Activated naive CD8-positive, alpha-beta T cell treated with anti-CD3 and anti-CD28 coated beads, Interleukin-2, amount 50 U/mL, for 24 hours (primary cell): ENCODE results near the gene NTSR2.

Source experiments
- ATAC-seq: fragments of 150-1000 bp; cut with Tn5 transposase; one replicate; pipeline ENCODE4 v1.10.0; 2021
- DNase-seq: peaks from one replicate; pipeline ENCODE4 v3.0.0; 2021
- H3K27ac Mint-ChIP-seq: one replicate; pipeline ENCODE4 v1.8.0; 2021; ENCODE audit warnings: mild to moderate bottlenecking, mixed read lengths
- H3K27me3 Mint-ChIP-seq: one replicate; pipeline ENCODE4 v1.8.0; 2021; ENCODE audit warnings: mixed read lengths
- H3K36me3 Mint-ChIP-seq: one replicate; pipeline ENCODE4 v1.8.0; 2021; ENCODE audit warnings: low read depth, mixed read lengths
- H3K4me1 Mint-ChIP-seq: one replicate; pipeline ENCODE4 v1.8.0; 2021; ENCODE audit warnings: mixed read lengths
- H3K4me3 Mint-ChIP-seq: one replicate; pipeline ENCODE4 v1.8.0; 2021; ENCODE audit warnings: mild to moderate bottlenecking, moderate library complexity, mixed read lengths
- H3K9me3 Mint-ChIP-seq: one replicate; pipeline ENCODE4 v1.8.0; 2021; ENCODE audit warnings: mixed read lengths

Gene NTSR2

GRCh38 chr2:11691076-11691660 lies 21.2 kb upstream of the NTSR2 start:
- DNase-seq: no peak
- no peak overlapping the region for H3K27ac Mint-ChIP-seq

DNA sequence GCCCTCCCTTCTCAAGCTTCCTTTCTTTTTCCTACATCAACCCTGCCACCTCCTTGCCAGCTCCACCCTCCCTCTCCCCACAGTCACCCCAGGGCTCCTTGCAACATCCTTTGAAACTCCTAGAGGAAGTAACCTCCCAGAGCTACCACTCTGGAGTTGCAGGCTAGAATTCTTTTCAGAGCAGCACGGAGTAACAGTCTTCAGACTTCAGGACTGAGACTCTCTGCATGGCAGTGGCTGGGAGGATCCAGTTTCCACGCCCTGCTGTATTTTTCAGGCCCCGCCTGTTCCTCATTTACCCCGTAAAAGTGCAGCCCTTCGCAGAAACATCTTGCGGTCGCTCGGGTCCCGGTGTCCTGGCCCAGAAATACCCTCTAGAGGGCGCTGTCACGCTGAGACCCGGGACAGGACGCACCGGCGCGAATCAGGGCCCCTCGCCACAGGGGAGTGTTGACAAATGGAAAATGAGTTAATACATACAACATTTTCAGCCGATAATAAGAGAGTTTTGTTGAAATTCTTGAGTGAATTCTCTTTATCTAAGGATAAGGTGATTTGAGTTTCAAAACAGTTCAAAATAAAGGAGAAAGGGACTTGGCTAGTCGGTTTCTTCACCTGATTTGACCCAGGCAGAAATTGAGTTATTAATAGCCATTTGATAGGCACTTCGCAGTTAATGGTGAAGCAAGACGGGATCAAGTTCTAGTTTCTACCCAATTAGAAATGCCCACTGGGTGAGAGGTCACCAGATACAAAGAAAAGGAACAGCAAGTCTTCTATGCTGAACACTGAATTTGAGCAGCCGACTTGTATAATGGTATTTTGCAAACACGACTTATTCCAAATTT lies 18.5 kb upstream of the NTSR2 start:
- DNase-seq: peak; percentile 91
- no peaks in the 10 kb centered on the region for H3K9me3 Mint-ChIP-seq
- peak overlapping the region; percentile 56 for H3K4me3 Mint-ChIP-seq
- ATAC-seq: peak; percentile 95
- H3K36me3 Mint-ChIP-seq: no peaks in the 10 kb centered on the region
- no peak overlapping the region for H3K27ac Mint-ChIP-seq
- peaks cover 10% of the 10 kb centered on the region for H3K4me1 Mint-ChIP-seq
- peaks cover 15% of the 10 kb centered on the region for H3K27me3 Mint-ChIP-seq

More at GRCh38 chr2:11691076-11691660, 21.2 kb upstream of the NTSR2 start:
- no peak for ATAC-seq
- H3K9me3 Mint-ChIP-seq: no peaks in the 10 kb centered on the region
- peaks cover 8% of the 10 kb centered on the region for H3K27me3 Mint-ChIP-seq
- H3K4me3 Mint-ChIP-seq: no peak overlapping the region
- peaks cover 15% of the 10 kb centered on the region for H3K4me1 Mint-ChIP-seq
- no peaks in the 10 kb centered on the region for H3K36me3 Mint-ChIP-seq

DNA sequence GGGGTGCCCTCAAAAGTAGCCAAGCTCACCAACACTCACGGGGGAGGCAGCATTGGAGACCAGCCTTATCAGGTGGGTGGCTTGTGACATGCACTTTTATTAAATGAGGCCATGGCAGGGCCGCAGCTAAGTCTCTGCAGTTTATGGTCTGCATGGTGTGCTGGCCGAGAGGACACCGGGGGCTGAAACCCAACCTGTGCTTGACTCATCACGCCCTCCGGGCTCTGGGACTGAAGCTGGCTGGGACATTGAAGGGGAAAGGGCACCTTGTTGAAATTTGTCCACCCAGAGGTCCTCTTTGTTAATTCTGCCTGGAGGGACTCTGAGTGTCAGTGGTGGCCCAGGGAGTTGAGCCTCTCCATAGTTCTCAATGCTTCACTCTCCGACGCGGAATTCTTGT lies 17.7 kb upstream of the NTSR2 start:
- H3K27ac Mint-ChIP-seq: no peak overlapping the region
- no peaks in the 10 kb centered on the region for H3K9me3 Mint-ChIP-seq
- H3K4me1 Mint-ChIP-seq: peaks cover 9% of the 10 kb centered on the region
- peaks cover 18% of the 10 kb centered on the region for H3K27me3 Mint-ChIP-seq
- H3K36me3 Mint-ChIP-seq: no peaks in the 10 kb centered on the region
- ATAC-seq (no peak), DNase-seq (no peak)
- H3K4me3 Mint-ChIP-seq: peak overlapping the region; percentile 56

DNA sequence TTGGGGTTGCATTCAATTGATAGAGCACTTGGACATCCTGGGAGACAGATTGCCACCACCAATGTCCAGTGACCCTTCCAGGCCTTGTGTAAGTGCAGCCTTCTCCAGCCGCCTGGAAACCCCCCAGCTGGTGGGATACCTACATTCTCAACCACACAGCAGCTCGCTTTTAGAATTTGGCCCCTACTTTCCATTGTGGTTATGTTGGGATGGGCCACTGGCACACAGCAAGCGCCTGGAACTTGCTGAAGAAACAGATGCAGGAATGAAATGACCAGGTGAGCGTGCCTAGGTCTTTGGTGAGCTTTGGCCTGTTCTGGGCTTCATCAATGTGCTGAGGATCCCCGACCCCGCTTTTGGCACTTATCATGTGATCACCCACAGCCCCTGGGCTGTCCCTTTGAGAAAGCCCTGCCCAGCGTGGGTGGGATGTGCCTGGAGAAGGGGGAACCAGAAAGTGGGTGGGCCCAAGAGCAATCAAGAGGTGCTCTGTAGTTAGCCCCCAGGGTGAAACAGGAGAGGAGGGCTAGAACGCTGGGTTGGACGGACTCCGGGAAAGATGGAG lies 16.0 kb upstream of the NTSR2 start:
- H3K27ac Mint-ChIP-seq: no peak overlapping the region
- peaks cover 19% of the 10 kb centered on the region for H3K27me3 Mint-ChIP-seq
- H3K4me1 Mint-ChIP-seq: peaks cover 9% of the 10 kb centered on the region
- ATAC-seq (no peak), DNase-seq (no peak)
- H3K9me3 Mint-ChIP-seq: no peaks in the 10 kb centered on the region
- H3K36me3 Mint-ChIP-seq: no peaks in the 10 kb centered on the region
- no peak overlapping the region for H3K4me3 Mint-ChIP-seq

- Mint-ChIP-seq H3K27me3 (peaks cover 19% of the 10 kb centered on the region), H3K9me3 (no peaks in the 10 kb centered on the region)
These were observed 15.0 kb upstream of the NTSR2 start for GRCh38 chr2:11684894-11685460.

DNA sequence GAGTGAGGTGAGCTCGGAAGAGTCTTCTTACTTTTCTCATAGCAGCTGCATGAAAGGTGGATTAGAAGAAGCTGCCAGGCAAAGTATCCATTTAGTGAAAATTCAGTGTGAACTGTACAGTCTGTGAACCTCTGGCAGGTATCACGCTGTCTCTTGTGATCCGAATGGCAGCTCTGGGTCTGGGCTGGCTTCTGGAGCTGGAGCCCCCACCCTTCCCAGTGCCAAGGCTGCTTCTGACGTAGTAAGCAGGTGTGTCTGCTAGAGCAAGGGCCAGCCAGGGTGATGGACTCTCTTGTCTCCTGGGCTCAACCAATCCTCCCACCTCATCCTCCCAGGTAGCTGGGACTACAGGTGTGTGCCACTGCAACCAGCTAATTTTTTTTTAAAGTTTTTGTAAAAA lies 14.0 kb upstream of the NTSR2 start:
- H3K4me1 Mint-ChIP-seq: peaks cover 9% of the 10 kb centered on the region
- no peak overlapping the region for H3K4me3 Mint-ChIP-seq
- H3K9me3 Mint-ChIP-seq: no peaks in the 10 kb centered on the region
- H3K36me3 Mint-ChIP-seq: no peaks in the 10 kb centered on the region
- no peak for ATAC-seq
- no peak overlapping the region for H3K27ac Mint-ChIP-seq
- no peak for DNase-seq
- H3K27me3 Mint-ChIP-seq: peaks cover 21% of the 10 kb centered on the region

More at GRCh38 chr2:11684894-11685460, 15.0 kb upstream of the NTSR2 start:
- Mint-ChIP-seq H3K36me3 (no peaks in the 10 kb centered on the region), H3K4me3 (no peak overlapping the region), H3K4me1 (peaks cover 9% of the 10 kb centered on the region), H3K27ac (no peak overlapping the region)
- DNase-seq: no peak
- no peak for ATAC-seq

DNA sequence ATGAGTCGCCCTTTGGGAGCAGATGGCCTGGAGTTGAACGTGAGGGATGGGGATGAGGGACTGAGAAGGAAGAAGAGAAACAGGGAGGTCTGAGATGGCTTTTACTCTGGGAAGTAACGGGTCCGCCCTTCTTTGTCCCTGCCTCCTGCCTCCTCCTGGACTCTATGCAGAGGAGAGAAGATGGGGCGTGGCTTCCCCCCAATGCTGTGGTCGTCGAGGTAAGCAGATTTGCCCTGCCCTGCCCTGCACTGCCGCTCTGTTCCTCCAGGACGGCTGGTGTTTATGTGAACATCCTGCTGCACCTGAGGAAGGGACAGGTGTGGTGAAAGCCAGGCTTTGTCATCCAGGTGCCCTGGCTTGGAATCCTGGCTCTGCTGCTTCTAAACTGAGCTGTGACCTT lies 13.5 kb upstream of the NTSR2 start:
- H3K4me3 Mint-ChIP-seq: no peak overlapping the region
- peaks cover 26% of the 10 kb centered on the region for H3K27me3 Mint-ChIP-seq
- ATAC-seq (no peak), DNase-seq (no peak)
- H3K36me3 Mint-ChIP-seq: no peaks in the 10 kb centered on the region
- no peak overlapping the region for H3K27ac Mint-ChIP-seq
- peaks cover 6% of the 10 kb centered on the region for H3K4me1 Mint-ChIP-seq
- no peaks in the 10 kb centered on the region for H3K9me3 Mint-ChIP-seq

- Mint-ChIP-seq H3K9me3 (no peaks in the 10 kb centered on the region), H3K27me3 (peaks cover 33% of the 10 kb centered on the region), H3K4me3 (no peak overlapping the region), H3K36me3 (no peaks in the 10 kb centered on the region), H3K4me1 (no peaks in the 10 kb centered on the region), H3K27ac (no peak overlapping the region)
- ATAC-seq (no peak), DNase-seq (no peak)
These were observed 12.6 kb upstream of the NTSR2 start for GRCh38 chr2:11682590-11682915.

DNA sequence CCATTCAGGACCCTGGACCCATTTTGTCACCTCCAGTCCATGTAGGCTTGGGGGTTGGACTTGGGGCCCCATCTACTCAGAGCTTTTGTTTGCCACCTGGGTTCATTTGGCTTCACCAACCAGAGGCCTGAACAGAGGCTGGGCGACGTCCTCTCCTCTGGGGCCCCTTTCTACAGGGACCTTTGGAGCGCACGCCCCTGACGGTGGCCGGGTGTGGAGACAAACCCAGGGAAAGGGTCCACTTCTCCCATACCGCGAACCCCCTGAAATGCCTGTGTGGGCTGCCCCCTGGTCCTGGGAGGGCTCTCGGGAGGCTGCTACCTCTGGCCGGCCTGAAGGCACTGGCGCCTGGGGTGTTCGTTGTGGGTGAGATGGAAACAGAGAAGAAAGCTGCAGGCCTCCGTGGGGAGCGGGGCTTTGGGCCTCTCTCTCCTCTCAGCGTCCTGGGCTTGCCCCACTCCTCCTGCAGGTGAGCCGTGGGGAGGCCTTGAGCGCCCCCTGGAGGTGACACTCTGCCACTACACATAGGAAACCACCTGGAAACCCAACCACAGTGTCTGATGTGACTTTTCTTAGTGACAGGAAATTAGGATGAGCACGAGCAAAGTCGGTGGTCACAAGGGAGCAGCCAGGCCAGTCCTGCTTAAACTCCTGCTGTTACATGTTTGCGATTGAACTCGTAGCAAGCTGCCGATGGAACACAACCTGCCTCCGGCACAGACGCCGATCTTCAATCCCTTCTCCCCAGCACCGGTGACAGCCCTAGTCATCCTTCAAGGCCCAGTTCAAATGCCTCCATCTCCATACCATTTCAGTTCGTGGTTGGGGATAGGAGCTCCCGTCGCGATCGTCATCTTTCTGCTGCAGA lies 12.0 kb upstream of the NTSR2 start:
- Mint-ChIP-seq H3K36me3 (no peaks in the 10 kb centered on the region), H3K4me3 (no peak overlapping the region), H3K27me3 (peaks cover 30% of the 10 kb centered on the region), H3K27ac (no peak overlapping the region), H3K9me3 (no peaks in the 10 kb centered on the region), H3K4me1 (no peaks in the 10 kb centered on the region)
- ATAC-seq (peak; percentile 79), DNase-seq (peak; percentile 68)

DNA sequence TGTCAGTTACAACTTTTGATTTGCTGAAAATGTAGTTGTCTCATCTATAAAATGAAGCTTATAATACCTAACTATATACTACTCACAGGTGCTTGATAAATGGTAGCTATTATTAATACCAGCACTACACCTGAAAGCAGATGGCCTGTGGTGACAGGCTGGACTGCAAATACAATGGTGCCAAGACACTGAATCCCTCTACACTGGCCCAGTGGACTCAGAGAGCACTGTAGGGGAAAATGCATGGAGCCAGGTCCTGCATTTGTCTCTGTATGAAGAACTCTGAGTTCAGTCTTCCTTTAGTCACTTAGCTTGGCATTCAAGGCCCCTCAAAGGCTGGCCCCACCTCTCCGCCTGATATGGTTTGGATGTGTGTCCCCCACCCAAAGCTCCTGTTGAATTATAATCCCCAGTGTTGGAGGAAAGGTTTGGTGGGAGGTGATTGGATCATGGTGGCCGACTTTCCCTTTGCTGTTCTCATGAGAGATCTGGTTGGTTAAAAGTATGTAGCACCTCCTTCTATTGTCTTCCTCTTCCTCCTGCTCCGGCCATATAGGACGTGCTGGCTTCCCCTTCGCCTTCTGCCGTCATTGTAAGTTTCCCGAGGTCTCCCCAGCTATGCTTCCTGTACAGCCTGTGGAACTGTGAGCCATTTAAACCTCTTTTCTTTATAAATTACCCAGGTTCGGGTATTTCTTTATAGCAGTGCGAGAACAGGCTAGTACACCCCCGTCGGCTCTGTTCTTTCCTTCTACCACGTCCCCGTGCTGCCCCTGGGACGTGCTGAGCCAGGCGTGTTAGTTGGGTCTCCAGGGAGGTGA lies 11.1 kb upstream of the NTSR2 start:
- H3K4me1 Mint-ChIP-seq: no peaks in the 10 kb centered on the region
- no peak for DNase-seq
- H3K36me3 Mint-ChIP-seq: no peaks in the 10 kb centered on the region
- H3K4me3 Mint-ChIP-seq: no peak overlapping the region
- no peak for ATAC-seq
- H3K27ac Mint-ChIP-seq: no peak overlapping the region
- no peaks in the 10 kb centered on the region for H3K9me3 Mint-ChIP-seq
- peaks cover 37% of the 10 kb centered on the region for H3K27me3 Mint-ChIP-seq

DNA sequence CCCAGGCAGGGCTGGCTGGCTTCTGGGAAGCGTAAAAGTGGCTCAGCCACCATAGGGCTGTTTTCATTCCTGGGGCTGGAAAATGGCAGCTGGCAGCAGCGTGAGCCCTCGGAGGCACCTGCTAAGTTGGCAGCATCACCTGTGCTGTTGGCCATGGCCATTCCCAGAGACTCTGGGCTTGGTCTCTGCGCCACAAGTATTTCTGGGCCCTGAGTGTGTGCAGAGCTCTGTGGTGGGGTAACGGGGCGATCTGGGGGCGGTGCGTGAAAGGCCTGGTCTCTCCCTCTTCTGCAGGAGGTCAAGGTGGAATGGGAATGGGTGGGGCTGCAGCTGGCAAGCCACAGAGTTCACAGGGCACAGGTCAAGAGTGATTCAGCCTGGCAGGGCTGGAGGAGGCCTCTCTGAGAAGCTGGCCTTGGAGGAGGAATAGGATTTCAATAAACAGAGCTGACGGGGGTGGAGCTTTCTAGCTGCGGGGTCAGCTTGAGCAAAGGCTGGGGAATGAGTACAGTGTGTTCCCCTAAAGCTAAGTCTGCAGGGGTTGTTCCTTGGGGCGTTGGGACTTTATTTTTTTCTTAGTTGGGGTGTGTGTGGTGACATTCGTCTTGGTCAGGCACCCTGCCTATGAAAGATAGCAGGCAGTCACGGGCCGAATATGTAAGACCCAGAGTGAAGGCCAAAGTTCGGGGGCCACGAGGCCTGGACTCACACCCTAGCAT lies 10.3 kb upstream of the NTSR2 start:
- no peak for DNase-seq
- Mint-ChIP-seq H3K27ac (no peak overlapping the region), H3K4me3 (no peak overlapping the region), H3K9me3 (no peaks in the 10 kb centered on the region), H3K4me1 (no peaks in the 10 kb centered on the region), H3K36me3 (no peaks in the 10 kb centered on the region), H3K27me3 (peaks cover 38% of the 10 kb centered on the region)
- no peak for ATAC-seq

GRCh38 chr2:11679486-11680181 lies 9.6 kb upstream of the NTSR2 start:
- no peak for DNase-seq
- peaks cover 37% of the 10 kb centered on the region for H3K27me3 Mint-ChIP-seq
- H3K9me3 Mint-ChIP-seq: no peaks in the 10 kb centered on the region
- no peak overlapping the region for H3K4me3 Mint-ChIP-seq
- H3K4me1 Mint-ChIP-seq: no peaks in the 10 kb centered on the region
- ATAC-seq: no peak
- H3K27ac Mint-ChIP-seq: no peak overlapping the region
- H3K36me3 Mint-ChIP-seq: no peaks in the 10 kb centered on the region

DNA sequence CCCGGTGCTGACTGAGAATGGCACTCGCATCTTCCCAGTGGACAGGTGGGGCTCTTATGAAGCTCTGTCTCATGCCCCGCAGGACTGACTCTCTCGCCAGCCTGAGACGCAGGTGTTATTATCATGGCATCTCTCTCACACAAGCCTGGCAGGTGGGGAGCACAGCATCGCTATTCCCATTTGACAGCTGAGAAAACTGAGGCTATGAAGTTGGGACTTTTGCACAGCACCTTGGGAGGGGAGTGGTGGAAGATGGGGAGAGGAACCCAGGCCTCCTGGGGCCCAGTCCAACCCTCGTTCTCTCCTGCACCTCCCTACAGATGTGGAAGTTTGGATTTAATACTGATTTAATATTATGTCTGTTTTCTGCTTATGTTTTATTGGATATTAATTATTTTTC lies 9.0 kb upstream of the NTSR2 start:
- DNase-seq (no peak), ATAC-seq (no peak)
- Mint-ChIP-seq H3K4me3 (no peak overlapping the region), H3K4me1 (no peaks in the 10 kb centered on the region), H3K27me3 (peaks cover 34% of the 10 kb centered on the region), H3K9me3 (no peaks in the 10 kb centered on the region), H3K27ac (no peak overlapping the region), H3K36me3 (no peaks in the 10 kb centered on the region)
